Kidney (tissue), 14 donors: ENCODE results near the gene PXN. TPM values are rescaled to one million over a fixed set of nuclear protein-coding genes. Genes with fewer than 3 reads are reported as not detected.

Experiments
- DNase-seq, 5 donors: peaks; one replicate each; pipeline ENCODE4 v3.0.0-alpha.2; 2013 to 2020
- FAIRE-seq: peaks from 2 replicates; lab custom pipeline; 2012; peaks lifted over from hg19 to GRCh38; lab: Jason Lieb, UNC
- H3K27ac ChIP-seq, 2 donors: one replicate each; pipeline ENCODE4 v1.7.0; 2013; ENCODE audit warnings: low read depth in 2 of 2, low read length in 2 of 2, inconsistent platforms in 1 of 2
- H3K27me3 ChIP-seq: one replicate; pipeline ENCODE4 v1.7.1; 2013; ENCODE audit warnings: low read length, inconsistent platforms; ENCODE audit not compliant: control insufficient read depth, insufficient read depth
- H3K36me3 ChIP-seq, 3 donors: one replicate each; pipeline versions ENCODE4 v1.7.0 to v1.7.1; 2013; ENCODE audit warnings: low read length in 3 of 3, control low read depth in 1 of 3, inconsistent platforms in 1 of 3; ENCODE audit not compliant: insufficient read depth in 3 of 3, control insufficient read depth in 2 of 3
- H3K4me1 ChIP-seq, 3 donors: one replicate each; pipeline versions ENCODE4 v1.7.0 to v1.7.1; 2013; ENCODE audit warnings: low read length in 3 of 3, inconsistent platforms in 1 of 3, low read depth in 1 of 3; ENCODE audit not compliant: control insufficient read depth in 2 of 3, insufficient read depth in 2 of 3
- H3K4me3 ChIP-seq, 3 donors: one replicate each; pipeline versions ENCODE4 v1.7.0 to v1.8.1; 2013; ENCODE audit warnings: low read length in 3 of 3, control low read depth in 1 of 3, inconsistent platforms in 1 of 3
- H3K9ac ChIP-seq, 3 donors: one replicate each; pipeline versions ENCODE4 v1.7.0 to v1.7.1; 2013; ENCODE audit warnings: low read length in 3 of 3, control low read depth in 1 of 3, inconsistent platforms in 1 of 3
- H3K9me3 ChIP-seq, 3 donors: one replicate each; pipeline versions ENCODE4 v1.7.0 to v1.7.1; 2013; ENCODE audit warnings: low read length in 3 of 3, control low read depth in 1 of 3, inconsistent platforms in 1 of 3; ENCODE audit not compliant: control insufficient read depth in 2 of 3, insufficient read depth in 1 of 3
- CTCF ChIP-seq: IDR thresholded peaks from 3 replicates; pipeline ENCODE4 v1.5.1; 2012; ENCODE audit warnings: mild to moderate bottlenecking, moderate library complexity, borderline replicate concordance; ENCODE audit not compliant: insufficient read depth; ENCODE audit errors: extremely low read depth
- intact Hi-C: fragments of 100-400 bp; cut with DNase I; formaldehyde crosslinking; loops from one replicate; pipeline ENCODE4 v1.11.1; 2022
- polyA plus RNA-seq: library from polyadenylated mRNA; stranded (reverse); fragments of 350-450 nt; fragmentation: Illumina TruSeq; extraction: RNeasy Lipid Tissue Mini Kit (QIAGEN cat#74804); gene quantifications from one replicate; pipeline ENCODE4 v1.2.3, GENCODE V29; 2014; ENCODE audit warnings: low read depth, low replicate concordance; ENCODE audit not compliant: insufficient read depth
- total RNA-seq: library from RNA; stranded (reverse); fragmentation: NEBNext Ultra II Directional; extraction: Animal tissue kit (Norgen Biotek cat#: 25700); gene quantifications from one replicate; pipeline ENCODE4 v1.2.1, GENCODE V29; 2021
- donor health status: control.
- donor health status: control.
- donor health status: control.
- donor health status: control.
- donor health status: control.
- donor health status: DM: yes; HTN: yes; CAD: no.
- donor health status: Normal renal cell carcinoma (clear cell type).

Gene PXN
- total and polyA plus RNA-seq, 2 donors from 2014 or later = 57.1 to 133 TPM

- H3K4me1 ChIP-seq = peaks cover 0 to 36% (median 34%) of the 10 kb centered on the region in 3 donors
- TF ChIP-seq CTCF = no peak
- H3K9me3 ChIP-seq = no peaks in the 10 kb centered on the region
- no peak overlapping the region for H3K27ac ChIP-seq
- H3K9ac ChIP-seq = no peak overlapping the region
- no peaks in the 10 kb centered on the region for H3K27me3 ChIP-seq
- FAIRE-seq = no peak
- intact Hi-C loops = no loop called here
- H3K36me3 ChIP-seq = peaks cover 3 to 57% (median 37%) of the 10 kb centered on the region in 3 donors
- H3K4me3 ChIP-seq = no peak overlapping the region
- DNase-seq = peak in 1 of 5 donors; percentile 58
Measured at GRCh38 chr12:120223458-120224303, 41.8 kb downstream of the PXN start.

- peaks cover 0 to 24% (median 23%) of the 10 kb centered on the region in 3 donors for H3K4me1 ChIP-seq
- TF ChIP-seq CTCF = no peak
- no peaks in the 10 kb centered on the region for H3K9me3 ChIP-seq
- H3K4me3 ChIP-seq = no peak overlapping the region
- H3K36me3 ChIP-seq = peaks cover 3 to 55% (median 41%) of the 10 kb centered on the region in 3 donors
- no peaks in the 10 kb centered on the region for H3K27me3 ChIP-seq
- no peak for FAIRE-seq
- intact Hi-C loops = no loop called here
- DNase-seq = peak in 1 of 5 donors; percentile 39
- H3K9ac ChIP-seq = no peak overlapping the region
- no peak overlapping the region for H3K27ac ChIP-seq
Measured at GRCh38 chr12:120222288-120222832, 43.2 kb downstream of the PXN start.

- Histone ChIP-seq H3K27me3 (no peaks in the 10 kb centered on the region), H3K4me3 (no peak overlapping the region), H3K27ac (no peak overlapping the region), H3K4me1 (peaks cover 0 to 20% (median 16%) of the 10 kb centered on the region in 3 donors), H3K9me3 (no peaks in the 10 kb centered on the region), H3K9ac (no peak overlapping the region), H3K36me3 (peaks cover 3 to 55% (median 38%) of the 10 kb centered on the region in 3 donors)
- DNase-seq (peak in 1 of 5 donors; percentile 57), FAIRE-seq (no peak)
- intact Hi-C loops = no loop called here
- no peak for TF ChIP-seq CTCF
Measured at GRCh38 chr12:120221576-120221900, 44.0 kb downstream of the PXN start.
